SKM-1 treated with dmso at 0.1 percent for 144 hours (cell line): ENCODE measurements around the gene MBD1.
"Not testable (repeated sequence)": the region's sequence is repeated elsewhere in the genome, so short reads cannot be mapped to it uniquely, and the experiment has no call there.

Source experiments
- DNase-seq: peaks from one replicate; lab custom pipeline; 2025; ENCODE audit not compliant: unreplicated experiment; lab: John Stamatoyannopoulos, UW

The MBD1 gene, protein sequence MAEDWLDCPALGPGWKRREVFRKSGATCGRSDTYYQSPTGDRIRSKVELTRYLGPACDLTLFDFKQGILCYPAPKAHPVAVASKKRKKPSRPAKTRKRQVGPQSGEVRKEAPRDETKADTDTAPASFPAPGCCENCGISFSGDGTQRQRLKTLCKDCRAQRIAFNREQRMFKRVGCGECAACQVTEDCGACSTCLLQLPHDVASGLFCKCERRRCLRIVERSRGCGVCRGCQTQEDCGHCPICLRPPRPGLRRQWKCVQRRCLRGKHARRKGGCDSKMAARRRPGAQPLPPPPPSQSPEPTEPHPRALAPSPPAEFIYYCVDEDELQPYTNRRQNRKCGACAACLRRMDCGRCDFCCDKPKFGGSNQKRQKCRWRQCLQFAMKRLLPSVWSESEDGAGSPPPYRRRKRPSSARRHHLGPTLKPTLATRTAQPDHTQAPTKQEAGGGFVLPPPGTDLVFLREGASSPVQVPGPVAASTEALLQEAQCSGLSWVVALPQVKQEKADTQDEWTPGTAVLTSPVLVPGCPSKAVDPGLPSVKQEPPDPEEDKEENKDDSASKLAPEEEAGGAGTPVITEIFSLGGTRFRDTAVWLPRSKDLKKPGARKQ

DNA sequence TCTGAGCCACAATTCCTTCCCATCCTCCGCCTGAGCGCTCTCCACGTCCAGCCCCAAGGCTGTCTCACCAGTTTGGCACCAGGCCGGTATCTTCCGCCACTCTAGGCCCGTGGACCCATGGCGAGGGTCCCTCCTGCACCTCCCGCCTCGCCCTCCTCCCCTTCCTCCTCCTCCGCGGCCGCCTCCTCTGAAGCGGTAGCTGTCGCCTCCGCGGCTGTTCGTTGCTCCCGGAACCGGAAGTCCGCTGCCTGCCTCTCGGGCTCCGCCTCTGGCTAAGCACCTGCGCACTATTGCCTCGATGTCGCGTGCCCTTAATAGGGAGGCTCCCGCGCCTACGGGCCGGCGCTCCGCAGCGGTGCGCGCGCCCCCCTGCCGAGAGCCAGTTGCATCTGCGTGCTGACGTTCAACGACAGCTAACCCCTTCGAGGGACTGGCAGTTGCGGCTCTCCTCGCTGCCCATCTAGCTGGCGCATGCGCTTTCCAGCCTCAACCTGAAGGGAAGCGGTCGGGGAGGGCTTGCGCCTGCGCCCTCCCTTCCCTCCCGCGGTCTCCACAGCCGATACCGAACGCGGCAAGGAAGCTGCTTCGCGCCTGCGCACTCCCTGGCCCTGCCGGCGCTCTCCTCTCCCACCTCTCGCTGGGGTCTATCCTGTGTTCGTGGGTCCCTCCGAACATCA is at the start of gene MBD1:
TSS of gene MBD1 (minus strand) at position 229 of the 677 bp plus-strand sequence. CDS start 1,531 bp downstream, outside the sequence.
- peak; percentile 96 for DNase-seq

DNA sequence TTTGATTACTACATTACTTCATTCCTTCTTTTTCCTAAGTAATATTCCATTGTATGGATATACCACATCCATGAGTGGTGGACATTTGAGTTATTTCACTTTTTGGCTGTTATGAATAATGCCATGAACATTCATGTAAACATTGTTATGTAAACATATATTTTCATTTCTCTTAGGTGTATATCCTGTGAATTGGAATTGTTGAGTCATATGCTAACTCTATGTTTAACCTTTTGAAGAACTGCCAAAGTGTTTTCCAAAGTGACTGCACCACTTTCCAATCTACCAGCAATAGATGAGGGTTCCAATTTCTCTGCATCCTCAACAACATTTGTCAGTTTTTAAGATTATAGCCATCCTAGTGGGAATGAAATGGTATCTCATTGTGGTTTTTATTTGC is 48.9 kb upstream of the MBD1 start:
- DNase-seq = no peak

DNA sequence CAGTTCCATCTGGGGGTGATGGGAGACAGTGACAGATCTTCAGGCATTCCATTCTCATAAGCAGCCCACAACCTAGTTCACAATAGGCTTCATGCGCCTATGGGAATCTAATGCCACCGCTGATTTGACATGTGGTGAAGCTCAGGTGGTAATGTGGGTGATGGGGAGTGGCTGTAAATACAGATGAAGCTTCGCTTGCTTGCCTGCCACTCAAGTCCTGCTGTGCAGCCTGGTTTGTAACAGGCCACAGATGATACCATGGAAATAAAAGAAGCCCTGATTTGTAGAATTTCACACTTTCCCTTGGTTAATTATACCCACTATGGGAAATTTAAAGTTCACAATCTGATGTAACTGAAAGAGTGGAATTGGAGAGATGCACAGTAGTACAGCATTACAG is 46.7 kb upstream of the MBD1 start:
- DNase-seq = no peak

DNA sequence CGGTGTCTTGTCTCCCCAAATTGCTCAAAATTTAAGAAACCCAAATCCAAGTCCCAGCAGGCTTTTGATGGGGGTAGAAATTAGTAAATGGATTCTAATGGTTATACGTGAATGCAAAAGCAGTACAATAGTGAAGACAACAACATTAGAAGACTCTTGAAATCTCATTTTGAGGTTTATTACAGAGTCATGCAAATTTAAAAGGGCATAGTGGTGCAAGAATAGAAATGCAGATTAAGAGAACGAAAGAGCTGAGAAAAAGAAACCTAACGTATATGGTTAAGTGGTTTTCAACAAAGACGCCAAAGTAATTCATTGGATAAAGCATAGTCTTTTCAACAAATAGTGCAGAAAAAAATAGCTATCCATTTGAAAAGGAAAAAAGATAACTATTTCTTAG is 39.4 kb upstream of the MBD1 start:
- DNase-seq = no peak

DNA sequence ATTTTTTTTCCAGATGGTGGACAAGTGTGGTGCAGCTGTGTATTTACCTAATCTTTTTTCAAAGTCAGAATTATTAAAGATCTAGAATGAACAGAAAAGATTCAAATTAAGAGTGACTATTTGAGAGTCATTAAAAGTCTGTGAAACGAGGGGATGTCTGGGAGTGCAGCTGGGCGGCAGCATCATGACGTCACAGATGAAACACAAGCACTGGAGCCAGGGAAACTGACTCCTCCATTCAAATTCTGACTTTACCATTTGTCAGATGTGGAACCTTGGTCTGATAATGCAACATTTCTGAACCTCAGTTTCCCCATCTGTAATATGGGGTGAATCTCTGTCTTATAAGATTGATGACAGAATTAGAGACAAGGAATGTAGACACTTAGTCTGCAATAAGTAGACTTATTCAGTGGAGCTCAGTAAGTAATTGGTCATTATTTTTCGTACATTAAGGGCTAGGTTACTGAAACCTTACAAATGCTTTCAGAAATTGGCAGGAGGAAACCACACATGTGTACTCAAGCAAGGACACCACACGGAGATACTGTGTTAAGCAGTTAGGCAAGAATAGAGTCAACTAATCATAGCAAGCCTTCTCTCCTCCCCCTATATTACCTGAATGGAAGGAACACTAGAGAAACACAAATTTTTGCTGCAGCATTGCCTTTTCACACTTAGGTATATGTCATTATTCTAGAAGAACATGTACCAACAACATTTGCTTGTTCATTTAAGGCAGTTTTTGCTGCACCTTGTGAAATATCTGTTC is 34.0 kb upstream of the MBD1 start:
- no peak for DNase-seq

DNA sequence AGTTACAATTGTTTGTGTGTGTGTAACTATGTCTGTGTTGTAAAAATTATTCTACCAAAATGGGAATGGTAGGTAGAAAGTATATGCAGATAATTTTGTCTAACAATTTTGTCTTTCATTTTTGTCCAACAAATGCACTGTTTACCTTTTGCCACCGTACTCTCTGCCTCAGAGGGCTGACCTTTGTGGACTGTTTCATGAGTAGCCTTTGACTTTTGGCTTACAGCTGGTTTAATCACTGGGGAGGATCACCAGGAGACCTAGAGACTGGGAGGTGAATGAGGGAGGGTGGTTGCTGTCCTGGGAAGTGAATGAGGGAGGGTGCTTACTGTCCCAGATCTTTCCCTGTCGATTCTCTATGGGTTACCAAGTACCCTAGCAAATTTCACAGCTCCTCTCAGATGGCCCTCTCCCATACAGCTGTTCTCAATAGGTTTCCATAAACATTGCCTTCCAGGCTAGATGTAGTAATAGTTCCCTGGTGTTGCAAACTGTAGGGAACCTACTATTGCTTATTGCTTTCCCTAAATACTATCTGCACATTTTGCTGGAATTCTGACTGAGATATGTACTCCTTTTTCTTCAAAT is 32.6 kb upstream of the MBD1 start:
- DNase-seq = no peak

DNA sequence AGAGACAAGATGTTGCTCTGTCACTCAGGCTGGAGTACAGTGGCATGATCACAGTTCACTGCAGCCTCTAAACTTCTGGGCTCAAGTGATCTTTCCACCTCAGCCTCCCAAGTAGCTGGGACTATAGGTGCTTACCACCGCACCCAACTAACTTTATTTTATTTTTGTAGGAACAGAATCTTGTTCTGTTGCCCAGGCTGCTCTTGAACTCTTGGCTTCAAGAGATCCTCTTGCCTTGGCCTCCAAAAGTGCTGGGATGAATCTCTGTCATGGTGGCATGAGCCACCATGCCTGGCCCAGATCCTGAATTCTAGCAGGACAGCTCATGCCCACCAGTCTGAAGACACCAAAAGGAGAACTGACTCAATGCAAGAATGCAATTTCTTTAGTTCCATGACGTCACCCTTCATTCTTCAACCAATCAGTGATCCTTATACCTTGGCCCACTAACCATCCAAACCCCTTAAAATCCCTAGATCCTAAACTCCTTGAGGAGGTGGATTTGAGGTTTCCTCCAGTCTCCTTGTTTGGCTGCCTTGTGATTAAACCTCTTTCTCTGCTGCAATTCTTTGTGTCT is 31.8 kb upstream of the MBD1 start:
- no peak for DNase-seq

DNA sequence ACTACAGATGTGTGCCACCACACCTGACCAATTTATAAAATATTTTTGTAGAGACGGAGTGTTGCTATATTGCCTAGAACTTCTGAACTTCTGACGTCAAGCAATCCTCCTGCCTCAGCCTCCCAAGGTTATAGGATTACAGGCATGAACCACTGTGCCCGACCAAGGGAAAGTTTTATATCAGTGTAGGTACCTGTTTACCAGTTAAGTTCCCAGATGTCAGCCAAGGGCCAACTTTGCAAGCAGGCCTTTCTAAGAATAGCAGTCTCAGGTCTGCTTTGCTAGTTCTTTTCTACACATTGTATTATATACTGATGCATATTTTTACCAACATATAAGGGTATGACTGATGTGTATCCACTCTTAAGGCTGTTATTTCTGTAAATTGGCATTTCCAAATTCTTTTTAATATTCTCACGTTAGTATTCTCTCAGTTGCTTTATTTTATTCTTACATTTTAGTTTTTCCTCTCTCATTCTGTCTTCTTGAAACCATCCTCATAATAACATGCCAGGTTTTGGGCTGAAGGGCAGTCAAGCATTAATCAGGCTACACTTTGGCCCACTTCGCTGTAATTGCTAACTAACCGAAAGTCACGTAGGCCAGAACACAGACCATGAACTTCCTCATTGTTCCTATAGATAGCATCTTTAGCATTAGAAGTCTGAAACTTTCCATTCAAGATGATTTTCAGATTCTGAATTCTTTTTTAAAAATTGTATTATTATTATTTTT is 31.1 kb upstream of the MBD1 start:
- no peak for DNase-seq

DNA sequence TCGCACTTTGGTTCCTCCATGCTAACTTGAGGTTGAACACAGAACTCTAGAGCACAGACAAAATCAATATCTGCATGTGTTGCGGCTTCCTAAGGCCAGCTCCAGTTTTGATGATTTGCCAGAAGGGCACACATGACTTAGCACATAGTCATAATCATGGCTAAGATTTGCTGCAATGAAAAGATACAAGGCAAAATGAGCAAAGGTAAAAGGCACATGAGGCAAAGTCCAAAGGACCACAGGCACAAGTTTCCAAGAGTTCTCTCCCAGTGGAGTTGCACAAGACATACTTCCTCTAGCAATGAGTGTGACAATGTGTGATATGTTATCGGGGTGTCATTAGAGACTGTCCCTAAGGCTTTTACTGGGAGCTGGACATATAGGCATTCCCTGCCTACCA is 30.3 kb upstream of the MBD1 start:
- DNase-seq = no peak

DNA sequence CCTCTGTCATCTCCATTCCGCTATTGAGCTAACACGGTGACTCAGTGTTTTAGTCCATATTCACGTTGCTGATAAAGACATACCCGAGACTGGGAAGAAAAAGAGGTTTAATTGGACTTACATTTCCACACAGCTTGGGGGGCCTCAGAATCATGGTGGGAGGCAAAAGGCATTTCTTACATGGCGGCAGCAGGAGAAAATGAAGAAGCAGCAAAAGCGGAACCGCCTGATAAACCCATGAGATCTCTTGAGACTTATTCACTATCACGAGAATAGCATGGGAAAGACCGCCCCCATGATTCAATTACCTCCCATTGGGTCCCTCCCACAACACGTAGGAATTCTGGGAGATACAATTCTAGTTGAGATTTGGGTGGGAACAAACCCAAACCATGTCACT is 28.8 kb upstream of the MBD1 start:
- no peak for DNase-seq

DNA sequence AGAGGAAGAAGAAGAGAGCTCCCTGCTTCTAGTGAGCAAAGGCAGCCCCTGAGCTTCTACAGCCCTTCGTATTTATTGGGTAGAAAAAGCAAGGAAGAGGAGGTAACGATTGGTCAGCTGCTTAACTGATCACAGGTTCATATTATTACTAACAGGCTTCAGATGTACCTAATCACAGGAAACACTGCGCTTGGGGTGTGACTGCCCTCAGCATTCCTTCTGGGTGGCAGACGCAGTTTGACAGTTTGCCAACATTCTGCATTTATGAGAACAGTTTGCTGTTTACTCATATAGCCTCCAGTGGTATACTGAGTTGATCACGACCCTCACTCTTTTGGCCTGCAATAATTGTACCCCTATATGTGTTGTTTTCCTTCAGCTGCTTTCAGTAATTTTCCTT is 27.5 kb upstream of the MBD1 start:
- not testable (repeated sequence) for DNase-seq

DNA sequence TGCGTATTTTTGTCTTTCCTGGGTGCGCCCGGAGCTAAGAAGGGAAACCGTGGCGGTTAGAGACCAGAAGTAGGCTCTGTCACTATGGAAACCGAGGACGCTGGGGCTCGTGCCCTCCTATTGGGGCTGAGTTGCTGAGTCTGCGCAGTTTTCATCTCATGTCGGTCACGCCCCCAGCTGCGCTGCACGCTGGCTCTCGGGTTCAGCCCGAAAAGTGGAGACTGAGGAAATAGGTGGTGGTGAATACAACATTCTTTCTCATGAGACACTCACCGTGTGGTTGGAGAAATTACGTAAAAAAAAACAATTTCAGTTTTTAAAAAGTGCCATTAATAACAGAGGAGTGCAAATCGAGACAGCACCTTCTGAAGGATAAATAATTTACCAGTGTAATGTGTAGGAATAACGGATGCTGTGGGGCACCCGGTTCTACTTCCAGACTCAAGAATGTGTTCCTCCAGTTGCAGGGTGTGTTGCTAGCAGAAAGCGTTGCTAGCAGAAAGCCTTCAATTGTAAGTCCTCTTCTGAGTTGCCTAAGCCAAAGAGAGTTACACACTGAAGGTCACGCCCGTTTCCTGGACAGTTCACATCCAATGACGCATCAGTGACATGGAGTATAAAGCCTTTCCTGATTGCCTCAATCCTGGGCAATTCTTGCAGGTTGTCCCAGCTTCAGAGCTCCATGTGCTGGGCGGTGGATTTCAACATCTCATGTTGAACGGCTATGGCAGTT is 26.6 kb upstream of the MBD1 start:
- DNase-seq = peak; percentile 98

DNA sequence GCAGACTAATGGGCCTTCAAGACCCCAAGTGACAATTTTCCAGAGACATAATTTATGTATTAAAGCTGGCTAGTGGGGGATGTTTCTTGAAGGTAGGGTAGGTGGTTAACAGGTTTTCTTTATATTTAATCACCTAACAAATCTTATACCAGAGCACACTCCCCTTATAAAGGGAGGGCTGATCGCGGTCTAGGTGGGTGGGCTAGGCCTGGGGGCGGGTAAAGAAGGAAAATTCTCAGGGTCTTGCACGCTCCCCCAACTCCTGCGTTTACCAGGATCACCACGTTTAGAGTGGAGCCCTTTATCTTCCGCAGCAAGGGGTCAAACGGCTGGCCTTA is 26.0 kb upstream of the MBD1 start:
- no peak for DNase-seq

DNA sequence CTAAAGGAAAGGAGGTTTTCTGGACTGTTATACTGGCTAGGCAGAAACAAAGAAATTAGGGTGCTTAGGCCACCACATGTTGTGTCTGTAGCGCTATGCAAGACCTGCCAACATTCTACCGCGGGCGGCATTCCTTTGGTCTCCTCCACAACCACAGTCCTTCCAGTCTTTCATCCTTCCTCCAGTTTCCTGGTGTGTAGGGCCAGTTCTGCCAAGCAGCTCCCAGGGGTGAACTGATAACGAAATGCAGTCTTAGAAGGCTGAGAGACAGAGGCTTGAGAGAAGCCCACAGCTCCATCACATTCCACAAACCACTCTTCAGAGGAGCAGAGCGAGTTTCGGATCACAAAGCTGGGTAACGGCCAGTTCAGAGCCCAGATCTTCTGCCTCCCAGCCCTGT is 25.6 kb upstream of the MBD1 start:
- no peak for DNase-seq

DNA sequence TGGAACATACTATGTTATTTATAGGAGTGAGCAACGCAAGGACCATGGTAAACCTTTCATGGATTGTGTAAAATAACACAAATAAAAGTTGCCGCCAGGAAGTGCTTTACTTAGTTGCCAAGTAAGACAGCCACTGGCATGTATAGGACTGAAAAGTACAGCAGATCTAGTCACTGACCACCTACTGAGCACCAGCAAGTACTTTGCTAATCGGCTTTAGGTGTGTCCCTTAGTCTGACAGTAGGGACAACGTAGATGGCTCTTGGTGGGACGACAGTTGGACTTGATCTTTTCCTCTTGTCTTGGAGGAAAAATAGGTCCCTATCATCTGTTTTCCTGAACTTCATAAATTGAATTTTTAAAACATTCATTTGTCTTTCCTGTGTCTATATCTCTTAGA is 19.8 kb upstream of the MBD1 start:
- no peak for DNase-seq

DNA sequence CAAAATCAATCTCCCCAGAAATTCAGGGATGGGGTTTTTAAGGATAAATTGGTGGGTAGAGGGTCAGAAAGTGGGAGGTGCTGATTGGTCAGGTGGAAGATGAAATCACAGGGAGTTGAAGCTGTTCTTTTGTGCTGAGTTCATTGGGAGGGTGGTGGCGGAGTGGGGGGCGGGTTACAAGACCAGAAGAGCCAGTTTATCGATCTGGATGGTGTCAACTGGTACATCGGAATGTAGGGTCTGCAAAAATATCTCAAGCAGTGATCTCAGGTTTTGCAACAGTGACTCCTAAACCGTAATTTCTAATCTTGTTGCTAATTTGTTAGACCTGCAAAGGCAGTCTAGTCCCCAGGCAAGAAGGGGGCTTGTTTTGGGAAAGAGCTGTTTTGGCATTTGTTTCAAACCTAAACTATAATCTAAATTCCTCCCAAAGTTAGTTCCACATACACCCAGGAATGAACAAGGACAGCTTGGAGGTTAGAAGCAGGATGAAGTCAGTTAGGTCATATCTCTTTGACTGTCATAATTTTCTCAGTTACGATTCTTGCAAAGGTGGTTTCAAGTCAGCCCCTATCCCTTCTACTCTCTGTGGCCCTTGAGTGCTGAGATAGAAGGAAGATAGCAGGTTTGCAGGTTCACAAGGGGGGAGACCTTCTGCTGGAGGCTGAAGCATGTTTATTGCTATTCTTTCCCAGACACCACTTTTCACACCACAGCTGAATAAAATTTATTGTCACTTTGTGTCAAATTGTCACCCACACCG is 18.5 kb upstream of the MBD1 start:
- no peak for DNase-seq

DNA sequence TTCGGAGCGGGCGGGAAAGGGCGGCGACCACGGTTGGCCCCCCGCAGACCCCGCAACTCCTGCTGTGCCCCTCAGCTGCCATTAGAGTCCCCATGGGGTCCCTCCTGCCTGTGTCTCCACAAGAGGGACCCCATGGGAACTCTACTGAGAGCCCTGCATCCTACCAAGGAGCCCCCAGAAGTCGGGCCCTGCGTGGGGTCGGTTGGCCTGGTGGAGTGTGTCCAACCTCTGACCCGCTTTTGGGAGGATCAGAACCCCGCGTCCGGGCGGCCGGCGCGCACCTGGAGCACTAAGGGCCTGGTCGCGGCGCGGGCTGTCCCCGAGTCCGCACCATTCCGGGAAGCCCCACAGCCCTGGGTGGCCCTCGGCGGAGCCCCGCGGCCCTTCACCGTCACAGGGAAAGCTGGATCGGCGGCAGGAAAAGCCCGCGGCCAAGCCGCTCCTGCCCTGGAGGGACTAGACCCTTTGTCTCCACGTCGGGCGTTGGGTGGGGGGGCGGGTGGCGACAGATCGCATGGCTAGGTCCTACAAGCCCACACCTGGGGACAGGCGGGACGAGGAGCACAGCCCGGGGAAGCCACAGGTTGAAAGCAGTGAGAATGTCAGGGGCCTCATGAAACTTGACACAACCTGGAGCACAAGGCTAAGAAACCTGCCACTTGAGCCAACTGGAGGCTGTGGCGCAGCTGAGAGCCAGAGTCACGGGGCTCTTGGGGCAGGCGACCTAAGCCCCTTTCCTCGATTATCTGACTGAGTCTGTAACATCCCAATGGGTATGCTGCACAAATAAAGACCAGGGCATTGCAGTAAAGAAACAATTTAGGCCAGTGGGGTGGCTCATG is 17.3 kb upstream of the MBD1 start:
- no peak for DNase-seq
